Stimulated activated CD4-positive, alpha-beta T cell treated with anti-CD3 and anti-CD28 coated beads, Interleukin-4, amount 100 ng/mL, for 24 hours (primary cell): Measurements from ENCODE around the gene RPS21.
"Not testable (repeated sequence)": the region's sequence is repeated elsewhere in the genome, so short reads cannot be mapped to it uniquely, and the experiment has no call there.

Experiments
- DNase-seq: peaks from one replicate; pipeline ENCODE4 v3.0.0-alpha.2; 2020

The RPS21 gene

DNA sequence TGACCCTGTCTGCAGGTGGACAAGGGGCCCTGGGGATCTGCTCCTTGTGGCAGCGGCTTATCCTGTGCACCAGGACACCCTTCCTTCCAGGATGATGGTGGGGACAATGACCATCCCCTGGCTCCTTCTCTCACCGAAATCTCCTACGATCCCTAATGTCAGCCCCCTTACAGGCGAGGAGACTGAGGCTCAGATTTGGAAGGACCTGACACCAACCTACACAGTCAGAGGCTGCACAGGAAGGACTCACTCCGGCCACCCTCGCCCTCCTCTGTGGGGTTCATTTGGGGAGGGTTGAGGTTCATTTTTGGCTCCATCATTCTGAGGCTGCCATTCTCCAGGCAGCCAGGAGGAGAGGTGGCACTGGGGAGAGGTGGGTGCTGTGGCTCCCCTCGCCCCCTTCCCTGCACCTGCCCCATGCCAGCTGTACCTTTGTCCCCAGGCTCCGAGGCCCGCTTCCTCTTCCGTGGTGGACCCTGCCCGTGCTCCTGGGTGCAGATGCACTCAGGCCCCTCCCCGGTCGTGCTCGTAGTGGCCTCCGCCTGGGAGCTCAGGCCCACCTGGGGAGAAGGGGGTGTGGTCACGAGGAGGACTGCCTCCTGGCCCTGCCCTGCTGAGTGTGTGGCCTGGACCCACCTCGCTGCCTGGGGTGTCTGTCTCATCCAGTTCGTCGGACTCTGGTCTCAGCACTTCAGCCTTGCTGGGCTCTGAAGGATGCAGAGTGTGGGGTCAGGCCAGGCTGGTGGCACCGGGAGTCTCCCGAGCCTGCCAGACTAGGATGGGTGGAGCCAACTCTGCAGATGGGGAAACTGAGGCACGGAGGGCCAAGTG is 25.5 kb downstream of the RPS21 start:
- DNase-seq, result no peak

DNA sequence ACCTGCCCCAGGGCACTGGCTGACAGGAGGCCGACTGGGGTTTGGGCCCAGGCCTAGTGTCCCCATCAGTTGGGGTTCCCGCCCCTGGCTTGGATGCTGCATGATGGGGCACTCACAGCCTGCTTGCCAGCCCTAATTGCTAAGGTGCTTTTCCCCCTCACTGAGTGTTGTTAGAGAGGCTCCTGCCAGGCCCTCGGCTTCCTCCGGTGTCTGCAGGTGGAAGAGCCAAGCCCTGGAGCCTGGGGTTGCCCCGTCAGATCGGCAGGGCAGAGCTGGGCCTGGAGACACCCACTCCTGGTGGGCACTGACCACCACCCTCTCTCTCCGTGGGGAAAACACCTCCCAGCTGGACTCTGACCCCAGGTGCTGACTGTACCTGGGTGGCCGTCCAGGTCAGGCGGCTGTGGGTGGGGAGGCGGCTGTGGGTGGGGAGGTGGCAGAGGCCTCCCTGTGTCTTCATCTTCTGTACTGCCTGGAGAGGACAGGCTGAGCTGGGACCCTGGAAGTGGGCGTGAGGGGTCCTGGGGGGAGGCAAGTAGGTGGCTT is 26.2 kb downstream of the RPS21 start:
- no peak for DNase-seq

DNA sequence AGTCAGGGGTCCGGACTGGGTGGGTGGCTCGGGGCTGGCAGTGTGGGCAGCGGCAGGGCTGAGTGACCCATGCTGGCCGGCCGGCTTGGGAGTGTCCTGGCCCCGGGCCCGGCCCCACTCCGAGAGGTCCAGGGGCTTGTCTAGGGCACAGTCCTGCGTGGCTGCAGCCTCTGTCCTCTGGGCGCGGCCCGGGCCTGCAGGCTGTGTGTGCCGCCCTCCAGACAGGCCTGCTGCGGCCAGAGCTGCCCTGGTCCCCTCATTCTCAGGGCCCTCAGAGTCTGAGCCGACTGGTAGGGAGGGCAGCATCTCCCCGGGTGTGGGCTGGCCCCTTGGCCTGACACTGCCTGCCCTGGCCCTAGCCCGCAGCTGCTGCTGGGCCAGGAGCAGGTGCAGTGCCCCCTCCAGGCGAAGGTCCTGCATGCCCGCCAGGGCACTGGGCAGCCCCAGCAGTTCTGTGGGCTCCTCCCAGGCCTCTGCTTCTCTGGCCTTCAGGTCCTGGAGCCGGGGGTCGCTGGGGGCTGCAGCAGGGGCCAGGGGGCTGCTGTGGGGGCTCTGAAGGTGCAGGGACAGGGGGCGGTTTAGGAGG is 27.1 kb downstream of the RPS21 start:
- no peak for DNase-seq

DNA sequence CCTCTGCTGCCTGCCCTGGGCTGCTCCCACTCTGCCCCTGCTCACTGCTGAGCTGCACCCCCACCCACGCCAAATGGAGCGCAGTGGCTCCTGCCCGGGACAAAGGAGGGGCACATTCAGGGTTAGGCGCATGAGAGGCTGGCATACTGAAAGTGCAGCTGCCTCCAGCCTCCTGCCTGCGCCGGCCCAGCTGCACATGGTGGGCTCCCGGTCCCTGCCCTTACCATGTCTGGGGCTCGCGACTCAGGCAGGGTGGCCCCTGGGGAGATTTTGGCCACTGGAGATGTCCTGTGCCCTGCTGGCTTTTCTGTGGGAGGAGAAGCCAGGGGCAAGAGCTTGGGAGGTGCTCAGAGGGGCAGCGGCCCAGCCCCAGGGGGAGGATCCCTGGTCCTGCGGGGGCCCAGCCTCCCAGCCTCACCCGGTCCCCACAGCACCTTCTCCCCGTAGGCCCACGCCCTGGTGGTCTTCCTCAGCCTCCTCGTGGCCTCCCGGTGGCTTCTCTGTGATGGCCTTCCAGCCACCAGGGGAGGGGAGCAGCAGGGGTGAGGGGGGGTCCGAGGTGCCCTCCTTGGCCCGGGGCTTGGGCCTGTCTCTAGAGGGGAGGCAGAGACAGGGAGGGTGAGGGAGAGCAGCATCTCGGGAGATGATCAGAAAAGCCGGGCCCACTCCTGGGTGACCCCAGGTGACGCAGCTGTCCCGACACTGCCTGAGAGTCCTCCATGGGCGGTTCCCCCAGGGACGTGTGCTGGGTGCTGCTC is 28.6 kb downstream of the RPS21 start:
- DNase-seq, result no peak

DNA sequence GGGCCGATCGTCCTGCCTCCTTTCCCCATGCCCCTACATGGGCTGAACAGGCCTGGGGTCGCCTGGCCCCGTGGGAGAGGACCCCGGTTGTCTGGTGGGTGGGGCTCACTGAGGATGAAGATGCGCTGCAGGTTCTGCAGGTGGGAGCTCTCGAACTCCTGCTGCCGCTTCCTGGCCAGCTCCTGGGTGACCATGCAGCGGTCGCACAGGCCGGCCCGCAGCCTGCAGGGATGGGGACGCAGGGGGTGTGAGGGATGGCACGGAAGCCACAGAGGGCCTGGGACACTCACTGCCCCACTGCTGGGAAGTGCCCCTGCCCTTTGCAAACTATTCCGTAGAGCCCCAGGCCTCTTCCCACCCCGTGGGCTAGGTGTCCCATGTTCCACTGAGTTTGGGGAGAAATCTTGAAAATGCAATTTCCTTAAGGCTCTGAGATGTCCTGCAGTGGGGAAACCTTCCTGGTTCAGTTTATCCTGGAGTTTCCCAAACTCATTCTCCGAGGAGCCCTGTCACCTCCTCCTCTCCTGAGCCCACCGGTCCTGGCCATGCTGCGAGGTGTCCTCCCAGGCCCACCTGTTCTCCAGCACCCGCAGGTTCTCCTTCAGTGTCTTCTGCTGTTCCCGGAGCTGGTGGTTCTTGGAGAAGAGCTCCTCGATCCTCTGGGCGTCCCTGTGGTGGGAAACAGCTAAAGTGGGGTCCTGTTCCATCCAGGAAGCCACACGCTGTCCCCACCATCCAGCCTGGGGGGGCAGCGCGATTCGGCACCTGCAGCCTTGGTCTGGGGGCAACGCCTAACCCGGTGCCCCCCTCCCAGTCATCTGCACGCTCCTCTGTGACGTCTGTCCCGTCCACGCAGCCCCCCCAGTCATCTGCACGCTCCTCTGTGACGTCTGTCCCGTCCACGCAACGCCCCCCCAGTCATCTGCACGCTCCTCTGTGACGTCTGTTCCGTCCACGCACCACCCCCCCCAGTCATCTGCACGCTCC is 30.0 kb downstream of the RPS21 start:
- no peak for DNase-seq

DNA sequence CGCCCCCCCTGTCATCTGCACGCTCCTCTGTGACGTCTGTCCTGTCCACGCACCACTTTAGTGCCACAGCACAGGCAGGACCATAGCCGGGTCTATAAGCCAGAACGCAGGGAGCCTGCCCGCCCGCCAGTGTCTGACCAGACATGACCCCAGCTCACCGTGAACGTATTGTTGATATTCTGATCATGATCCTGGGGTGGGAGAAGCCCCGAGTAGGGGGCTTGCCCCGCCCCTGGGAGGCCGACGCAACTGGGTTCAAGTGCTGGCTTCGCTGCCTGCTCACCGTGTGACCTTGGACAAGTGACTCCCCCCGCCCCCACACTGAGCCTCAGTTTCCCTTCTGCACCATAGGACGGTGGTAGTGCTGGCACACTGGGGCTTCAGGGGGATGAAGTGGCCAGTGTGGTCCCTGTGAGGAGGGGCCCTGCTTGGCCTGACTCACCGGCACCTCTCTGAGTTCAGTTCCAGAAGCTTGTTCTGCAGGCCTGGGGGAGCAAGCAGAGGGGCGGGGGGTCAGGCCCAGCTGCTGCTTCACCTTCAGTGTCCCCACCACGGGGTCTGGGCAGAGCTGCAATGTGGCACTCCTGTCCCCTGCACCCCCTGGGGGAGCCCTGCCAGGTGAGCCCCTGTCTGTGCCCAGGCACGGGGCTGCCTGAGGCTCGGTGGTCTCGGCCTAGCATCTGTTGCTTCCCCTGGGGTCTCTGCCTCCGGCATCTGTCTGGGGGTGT is 31.2 kb downstream of the RPS21 start:
- no peak for DNase-seq

DNA sequence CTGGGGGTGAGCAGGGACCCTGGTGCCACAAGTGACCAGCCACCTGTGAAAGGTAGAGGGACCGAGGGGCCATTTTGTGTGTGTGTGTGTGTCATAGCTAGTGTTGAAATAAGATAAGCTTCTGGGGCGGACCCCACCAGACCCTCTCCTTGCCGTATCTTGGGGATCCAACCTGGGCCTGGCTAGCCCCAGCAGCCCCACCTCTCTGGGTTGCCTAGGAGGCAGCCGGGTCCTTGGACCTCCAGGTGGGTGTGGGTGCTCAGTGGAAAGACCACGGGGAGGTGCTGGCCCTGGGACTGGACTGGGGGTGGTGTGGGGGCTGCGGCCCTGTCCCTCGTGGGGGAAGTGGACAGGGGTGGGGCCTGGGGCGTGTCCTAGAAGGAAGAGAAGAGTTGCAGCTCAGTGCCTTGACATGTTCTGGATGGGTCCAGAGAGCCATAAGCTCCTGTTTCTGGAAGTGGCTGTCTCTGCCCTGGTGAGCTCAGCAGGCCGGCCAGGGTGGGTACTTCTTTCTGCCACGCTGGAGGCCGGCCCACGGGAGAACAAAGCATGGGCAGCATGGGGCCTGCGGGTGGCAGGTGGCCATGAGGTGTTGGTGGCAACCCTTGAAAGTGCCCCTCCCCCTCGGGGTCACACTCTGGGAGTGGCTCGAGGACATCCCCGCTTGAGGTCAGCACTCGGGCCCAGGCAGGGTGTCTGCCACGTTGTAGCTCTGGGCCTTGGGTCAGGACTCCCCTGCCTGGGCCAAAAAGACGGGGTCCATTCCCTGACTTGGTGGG is 32.0 kb downstream of the RPS21 start:
- DNase-seq, result no peak

DNA sequence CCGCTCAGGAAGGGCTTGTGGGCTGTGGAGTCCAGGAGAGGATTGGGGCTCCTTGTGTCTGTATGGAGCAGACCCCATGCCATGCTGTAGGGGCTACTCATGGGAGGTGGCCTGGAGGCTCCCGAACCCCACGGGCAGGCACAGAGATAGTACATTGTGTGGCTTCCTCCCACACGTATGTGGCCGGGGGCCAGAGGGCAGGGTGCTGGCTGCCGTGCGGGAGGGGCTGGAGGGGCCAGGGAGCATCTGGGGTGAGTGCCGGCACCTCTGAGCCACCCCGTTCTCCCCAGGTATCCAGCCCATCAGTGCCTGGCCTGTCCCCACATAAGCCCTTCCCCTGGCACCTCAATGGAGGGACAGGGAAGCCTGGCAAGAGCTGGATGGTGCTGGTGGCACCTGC is 32.9 kb downstream of the RPS21 start:
- DNase-seq, result no peak

DNA sequence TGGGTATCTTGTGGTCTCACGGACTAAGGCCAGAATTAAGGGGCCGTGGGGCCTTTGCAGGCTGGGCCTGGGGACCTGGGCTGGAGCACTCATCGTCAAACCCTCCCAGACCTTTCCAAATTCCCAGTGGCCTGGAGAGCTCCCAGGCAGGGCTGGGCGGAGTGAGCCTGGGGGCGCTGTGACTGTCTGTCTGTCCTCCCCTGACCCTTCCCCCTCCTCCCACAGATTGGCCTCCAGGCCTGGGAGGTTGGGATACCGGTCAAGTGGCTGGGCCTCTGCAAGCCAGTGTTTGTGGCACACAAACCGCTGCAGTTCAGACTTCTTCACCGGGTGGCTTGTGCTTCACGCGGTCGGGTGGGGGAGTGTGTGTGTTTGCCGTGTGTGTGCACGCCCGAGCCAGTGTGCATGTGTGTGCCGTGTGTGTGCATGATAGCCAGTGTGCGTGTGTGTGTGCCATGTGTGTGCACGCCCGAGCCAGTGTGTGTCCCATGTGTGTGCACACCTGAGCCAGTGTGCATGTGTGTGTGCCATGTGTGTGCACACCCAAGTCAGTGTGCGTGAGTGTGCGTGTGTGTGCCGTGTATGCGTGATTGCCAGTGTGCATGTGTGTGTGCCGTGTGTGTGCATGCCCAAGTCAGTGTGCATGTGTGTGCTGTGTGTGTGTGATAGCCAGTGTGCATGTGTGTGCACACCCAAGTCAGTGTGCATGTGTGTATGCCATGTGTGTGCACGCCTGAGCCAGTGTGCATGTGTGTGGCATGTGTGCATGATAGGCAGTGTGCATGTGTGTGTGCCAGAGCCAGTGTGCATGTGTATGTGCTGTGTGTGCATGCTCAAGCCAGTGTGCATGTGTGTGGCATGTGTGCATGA is 34.2 kb downstream of the RPS21 start:
- DNase-seq, result no peak

DNA sequence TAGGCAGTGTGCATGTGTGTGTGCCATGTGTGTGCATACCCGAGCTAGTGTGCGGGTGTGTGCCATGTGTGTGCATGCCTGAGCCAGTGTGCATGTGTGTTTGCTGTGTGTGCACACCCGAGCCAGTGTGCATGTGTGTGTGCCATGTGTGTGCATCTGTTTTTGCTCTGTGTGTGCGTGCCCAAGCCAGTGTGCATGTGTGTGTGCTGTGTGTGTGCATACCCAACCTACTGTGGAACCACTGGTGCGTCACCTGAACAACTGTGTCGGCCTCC is 34.8 kb downstream of the RPS21 start:
- no peak for DNase-seq

DNA sequence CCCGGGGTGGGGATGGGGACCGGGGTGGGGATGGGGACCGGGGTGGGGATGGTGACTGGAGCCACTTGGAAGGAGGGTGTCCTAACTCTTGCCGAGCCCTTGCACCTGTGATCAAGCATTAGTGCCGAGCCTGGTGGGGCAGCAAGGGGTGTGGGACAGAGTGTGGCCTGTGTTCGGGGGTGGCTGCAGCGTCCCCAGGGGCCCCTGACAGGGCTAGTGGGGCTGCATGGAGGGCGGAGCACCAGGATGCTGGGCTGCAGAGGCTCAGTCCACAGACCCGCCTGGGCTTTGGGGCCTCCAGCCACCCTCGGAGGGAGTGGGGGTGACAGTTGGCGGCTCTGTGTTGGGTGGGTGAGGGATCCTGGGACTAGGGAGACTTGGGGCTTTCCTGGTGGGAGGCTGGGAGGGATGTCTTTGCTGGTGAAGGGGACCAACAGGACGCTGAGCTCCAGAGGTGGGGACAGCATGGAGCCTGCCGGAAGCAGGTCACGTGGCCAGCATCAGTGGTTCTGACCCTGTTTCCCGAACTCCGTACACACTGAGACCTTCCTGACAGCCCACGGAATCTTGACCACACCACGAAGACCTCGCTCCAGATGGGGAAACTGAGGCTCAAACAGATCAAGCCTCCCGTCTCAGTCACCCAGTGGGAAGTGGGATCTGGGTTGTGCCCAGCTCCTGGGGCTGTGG is 35.9 kb downstream of the RPS21 start:
- no peak for DNase-seq

DNA sequence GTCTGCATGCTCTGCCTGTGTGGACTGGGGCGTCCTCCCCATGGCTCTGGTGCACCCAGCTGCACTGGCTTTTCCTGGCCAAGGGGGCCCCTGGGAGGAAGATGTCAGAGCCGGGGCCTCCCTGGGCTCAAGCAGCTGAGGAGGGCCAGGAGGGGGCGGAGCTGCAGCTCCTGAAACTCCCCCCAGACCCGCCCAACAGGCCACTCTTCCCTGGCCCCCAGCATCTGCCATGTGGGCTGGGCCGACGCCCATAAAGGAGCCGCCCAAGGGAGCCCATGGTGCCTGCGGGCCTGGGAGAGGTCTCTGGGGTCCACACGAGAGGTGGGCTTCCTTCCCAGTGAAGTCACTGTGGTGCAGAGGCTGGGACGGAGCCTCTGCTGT is 36.4 kb downstream of the RPS21 start:
- DNase-seq, result no peak

DNA sequence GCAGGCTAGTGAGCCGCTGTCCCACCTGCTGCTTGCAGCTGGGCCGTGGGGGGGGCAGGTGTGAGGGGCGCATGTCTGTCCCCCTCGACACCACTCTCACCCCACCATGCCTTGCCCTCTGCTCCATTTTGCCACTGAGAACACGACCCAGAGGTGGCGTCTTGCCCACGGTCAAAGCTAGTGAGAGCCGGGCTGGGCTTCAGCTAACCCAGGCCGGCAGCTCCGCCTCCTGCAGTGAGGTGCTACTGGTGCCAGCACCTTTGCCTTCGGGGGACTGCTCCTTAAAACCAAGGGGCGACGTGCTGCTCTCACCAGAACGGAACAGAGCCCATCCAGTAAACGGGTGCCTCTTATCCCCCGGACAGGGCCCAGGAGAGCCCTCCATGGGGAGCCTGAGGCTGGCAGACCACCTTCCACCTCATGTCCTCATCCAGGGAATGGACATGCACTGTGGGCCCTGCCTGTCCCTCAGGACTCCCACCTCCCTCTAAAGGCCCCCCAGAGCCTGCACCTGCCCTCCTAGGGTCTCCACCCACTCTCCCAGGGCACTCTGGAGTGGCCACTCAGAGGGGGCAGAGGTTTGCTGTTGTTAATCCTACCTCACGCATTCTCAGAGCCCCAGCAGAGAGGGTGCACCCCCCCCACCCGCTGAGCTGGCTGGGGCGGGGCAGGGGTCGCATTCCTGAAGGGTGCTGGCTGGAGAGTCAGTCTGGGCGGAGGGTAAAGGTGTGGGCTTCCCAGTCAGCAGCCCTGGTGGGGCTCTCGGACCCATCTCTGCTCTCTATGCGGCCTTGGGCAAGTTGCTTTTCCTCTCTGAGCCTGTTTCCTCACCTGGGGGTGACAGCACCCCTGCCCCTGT is 37.6 kb downstream of the RPS21 start:
- no peak for DNase-seq

DNA sequence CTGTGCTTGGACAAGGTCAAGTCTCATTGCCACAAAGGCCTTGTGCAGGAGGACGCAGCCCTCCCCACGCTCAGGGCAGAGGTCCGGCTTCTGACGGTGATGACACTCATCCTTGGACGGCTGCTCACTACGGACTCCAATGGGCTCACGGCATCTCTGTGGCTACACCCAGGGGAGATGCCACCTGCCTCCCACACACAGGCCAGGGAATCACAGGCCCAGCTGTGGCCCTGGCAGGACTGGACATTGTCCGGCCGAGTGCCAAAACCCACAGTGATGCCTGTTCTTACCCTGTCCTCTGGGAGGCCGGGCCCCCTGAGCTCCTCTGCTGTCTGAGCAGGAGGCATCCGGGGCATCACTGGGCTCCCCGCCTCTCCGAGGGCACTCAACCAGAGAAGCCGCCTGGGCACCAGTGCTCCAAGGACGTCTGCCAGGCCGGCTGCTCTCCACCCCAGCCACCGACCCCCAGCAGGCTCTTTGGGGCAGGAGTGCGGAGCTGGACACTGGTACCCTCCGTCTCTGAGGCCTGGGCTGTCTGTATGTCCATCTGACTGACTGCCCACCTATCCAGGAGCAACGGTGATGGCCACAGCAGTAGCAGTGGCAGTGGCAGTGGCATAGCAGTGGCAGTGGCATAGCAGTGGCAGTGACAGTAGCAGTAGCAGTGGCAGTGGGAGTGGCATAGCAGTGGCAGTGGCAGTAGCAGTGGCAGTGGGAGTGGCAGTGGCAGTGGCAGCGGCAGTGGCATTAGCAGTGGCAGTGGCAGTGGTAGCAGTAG is 38.6 kb downstream of the RPS21 start:
- DNase-seq, result no peak

DNA sequence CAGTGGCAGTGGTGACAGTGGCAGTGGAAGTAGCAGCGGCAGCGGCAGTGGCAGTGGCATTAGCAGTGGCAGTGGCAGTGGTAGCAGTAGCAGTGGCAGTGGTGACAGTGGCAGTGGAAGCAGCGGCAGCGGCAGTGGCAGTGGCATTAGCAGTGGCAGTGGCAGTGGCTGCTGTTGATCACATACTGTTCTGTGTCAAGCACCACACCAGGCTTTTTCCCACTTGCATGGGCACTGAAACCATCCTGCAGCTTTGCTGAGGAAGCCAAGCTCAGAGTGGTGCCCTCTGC is 39.1 kb downstream of the RPS21 start:
- DNase-seq, result not testable (repeated sequence)

DNA sequence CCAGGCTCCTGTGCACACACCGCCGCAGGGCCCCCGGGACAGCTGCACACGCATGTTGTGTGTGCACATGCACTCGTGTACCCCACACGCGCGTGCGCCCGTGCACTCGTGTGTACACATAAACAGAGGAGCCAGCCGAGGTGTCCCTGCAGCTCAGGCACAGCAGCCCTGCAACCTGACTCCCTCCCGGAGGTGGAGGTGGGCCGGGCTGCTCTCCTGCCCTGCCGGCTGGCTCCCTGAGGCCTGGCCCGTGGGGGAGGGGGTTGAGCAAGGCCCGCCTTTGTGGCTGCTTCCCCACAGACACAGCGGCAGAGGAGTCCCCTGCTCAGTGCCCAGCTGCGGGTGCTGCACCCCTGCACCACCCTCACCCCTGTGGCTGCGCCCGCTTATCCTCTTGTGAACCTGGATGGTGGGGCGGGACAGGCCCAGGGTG is 39.8 kb downstream of the RPS21 start:
- no peak for DNase-seq

DNA sequence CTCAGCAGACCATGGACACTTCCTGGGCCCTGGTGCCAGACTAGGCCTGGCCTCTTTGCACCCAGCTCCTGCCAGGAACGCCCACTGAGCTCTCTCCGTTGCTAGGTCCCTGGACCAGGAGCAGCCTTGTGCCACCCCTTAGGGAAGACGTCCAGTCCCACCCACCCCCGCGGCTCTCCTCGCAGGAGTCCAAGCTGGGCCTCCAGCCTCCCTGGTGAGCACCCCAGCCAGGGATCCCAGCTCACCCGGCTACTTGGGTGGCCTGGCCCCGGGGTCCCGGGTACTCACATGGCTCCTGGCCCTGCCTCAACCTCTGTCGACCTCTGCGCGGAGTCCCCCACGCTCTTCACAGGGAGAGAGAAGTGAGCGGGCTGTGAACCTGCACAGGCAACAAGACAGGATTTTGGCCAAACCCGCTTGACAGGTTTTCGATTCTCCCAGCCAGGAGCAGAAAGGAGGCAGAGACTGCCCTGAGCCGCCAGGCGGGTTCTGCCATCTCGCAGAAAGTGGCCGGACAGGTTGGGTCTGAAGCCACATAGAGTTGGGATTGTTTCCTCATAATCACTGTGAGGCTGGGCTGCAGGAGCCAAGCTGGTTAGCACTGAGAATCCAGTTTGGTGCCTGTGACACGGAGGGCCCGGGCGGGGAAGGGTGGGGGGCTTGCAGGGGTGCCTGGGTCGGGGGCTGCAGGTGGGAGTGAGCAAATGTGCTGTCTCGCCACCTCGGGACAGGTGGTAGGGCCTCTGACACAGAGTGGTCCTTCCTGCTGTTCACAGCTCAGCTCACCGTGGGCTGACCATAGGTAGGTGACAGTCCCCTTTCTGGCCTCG is 40.5 kb downstream of the RPS21 start, which contains the start of gene RBBP8NL:
TSS of gene RBBP8NL (minus strand) at position 368 of the 830 bp plus-strand sequence. CDS start 7,892 bp downstream, outside the sequence.
- DNase-seq, result no peak
